ENCODE results near the gene NHSL1.

The NHSL1 gene

GRCh38 chr6:138503881-138504680 is 4.8 kb upstream of the NHSL1 start:
- ChIA-PET POLR2A (ENCODE audit: low non-redundant PET) (no interaction called here), CTCF (no interaction called here)
- TF ChIP-seq, protein P1, sequence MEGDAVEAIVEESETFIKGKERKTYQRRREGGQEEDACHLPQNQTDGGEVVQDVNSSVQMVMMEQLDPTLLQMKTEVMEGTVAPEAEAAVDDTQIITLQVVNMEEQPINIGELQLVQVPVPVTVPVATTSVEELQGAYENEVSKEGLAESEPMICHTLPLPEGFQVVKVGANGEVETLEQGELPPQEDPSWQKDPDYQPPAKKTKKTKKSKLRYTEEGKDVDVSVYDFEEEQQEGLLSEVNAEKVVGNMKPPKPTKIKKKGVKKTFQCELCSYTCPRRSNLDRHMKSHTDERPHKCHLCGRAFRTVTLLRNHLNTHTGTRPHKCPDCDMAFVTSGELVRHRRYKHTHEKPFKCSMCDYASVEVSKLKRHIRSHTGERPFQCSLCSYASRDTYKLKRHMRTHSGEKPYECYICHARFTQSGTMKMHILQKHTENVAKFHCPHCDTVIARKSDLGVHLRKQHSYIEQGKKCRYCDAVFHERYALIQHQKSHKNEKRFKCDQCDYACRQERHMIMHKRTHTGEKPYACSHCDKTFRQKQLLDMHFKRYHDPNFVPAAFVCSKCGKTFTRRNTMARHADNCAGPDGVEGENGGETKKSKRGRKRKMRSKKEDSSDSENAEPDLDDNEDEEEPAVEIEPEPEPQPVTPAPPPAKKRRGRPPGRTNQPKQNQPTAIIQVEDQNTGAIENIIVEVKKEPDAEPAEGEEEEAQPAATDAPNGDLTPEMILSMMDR (conservative IDR thresholded peaks at IDR 0.05; ENCODE audit: low read depth): no peak
- H3K27ac ChIP-seq: no peak overlapping the region
- DNase-seq (ENCODE audit: low spot score): no peak

DNA sequence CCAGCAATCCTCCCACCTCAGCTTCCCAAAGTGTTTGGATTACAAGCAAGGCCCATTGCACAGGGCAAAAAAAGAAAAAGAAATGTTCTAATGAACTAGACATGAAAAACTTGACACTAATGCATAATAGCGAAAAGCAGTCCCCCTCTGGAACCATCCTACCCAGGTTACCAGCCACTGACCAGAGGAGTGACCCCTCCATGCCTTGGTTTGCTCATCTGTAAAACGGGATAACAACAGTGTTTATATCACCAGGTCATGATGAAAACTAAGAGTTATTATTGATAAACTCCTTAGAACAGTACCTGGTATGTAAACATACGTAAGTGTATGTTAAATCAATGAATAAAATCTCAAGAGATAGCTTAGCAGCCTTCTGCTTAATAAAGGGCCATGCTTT is 3.3 kb upstream of the NHSL1 start:
- CTCF ChIA-PET: interaction anchor here (0.6 kb wide), 1 partner anchor 283 kb away, joined by 4 read pairs; no protein-coding TSS in a partner anchor
- POLR2A ChIA-PET (ENCODE audit: low non-redundant PET): no interaction called here
- TF ChIP-seq, protein P1 (conservative IDR thresholded peaks at IDR 0.05; ENCODE audit: low read depth): no peak
- DNase-seq (ENCODE audit: low spot score): no peak
- no peak overlapping the region for H3K27ac ChIP-seq

DNA sequence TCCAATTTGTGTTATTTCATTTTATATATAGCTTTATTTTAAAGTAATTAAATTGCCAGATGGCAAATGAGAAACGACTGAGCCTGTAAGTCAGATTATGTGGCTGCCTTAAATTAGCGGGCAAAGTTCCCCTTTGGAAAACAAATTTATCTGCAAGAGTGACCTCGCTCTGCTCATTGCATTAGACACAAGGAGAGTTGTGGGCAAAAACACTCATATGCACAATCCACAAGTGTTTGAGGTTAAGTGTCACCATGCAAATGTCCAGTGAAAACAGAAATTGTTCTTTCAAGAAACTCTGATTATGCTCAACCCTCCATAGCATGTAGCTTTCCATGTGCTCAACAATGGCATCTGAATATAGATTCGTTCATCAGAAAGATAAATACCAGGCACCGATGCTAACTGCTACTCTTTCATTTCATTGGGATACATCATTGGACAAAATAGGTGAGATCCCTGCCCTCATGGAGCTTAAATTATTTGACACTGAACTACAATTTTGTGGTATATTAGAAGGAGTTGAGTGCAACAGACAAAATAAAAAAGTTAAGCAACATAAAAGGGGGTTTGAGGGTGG is 1.7 kb upstream of the NHSL1 start:
- no peak overlapping the region for H3K27ac ChIP-seq
- POLR2A ChIA-PET (ENCODE audit: low non-redundant PET): no interaction called here
- CTCF ChIA-PET: interaction anchor here (0.7 kb wide), 1 partner anchor 9 kb away, joined by 5 read pairs; no protein-coding TSS in a partner anchor
- no peak for DNase-seq (ENCODE audit: low spot score)
- TF ChIP-seq, protein P1 (conservative IDR thresholded peaks at IDR 0.05; ENCODE audit: low read depth): no peak

DNA sequence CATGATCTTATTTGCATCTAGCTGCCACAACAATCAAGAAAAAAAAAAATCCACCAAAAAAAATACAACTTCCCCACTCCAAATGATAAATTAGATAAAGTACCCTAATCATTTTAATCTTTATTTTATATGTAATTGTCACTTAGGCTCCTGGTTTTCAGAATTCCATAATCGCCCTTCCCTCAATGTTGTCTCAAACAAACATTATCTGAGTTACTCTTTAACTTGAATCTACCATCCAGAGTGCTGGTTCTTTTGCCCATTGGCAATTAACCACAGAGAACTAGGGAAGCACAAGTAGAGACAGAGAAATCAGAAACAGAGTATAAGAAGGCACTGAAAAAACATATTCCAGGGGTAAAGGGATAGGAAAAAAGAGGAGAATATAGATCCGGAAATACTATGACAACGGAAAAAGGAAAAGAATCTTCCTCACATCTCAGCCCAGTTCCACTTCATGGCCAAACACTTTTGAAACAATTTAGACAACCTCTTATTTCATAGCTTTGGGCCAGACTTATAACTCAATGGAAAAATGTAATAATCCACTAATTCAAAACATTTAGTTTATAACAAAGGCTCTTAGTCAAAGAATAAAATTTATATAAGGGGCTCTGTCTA is 861 bp upstream of the NHSL1 start:
- POLR2A ChIA-PET (ENCODE audit: low non-redundant PET): no interaction called here
- DNase-seq (ENCODE audit: low spot score): no peak
- H3K27ac ChIP-seq: no peak overlapping the region
- CTCF ChIA-PET: no interaction called here
- TF ChIP-seq, protein P1 (conservative IDR thresholded peaks at IDR 0.05; ENCODE audit: low read depth): no peak

GRCh38 chr6:138498629-138499302 is 528 bp downstream of the NHSL1 start:
- CTCF ChIA-PET: no interaction called here
- POLR2A ChIA-PET (ENCODE audit: low non-redundant PET): no interaction called here
- DNase-seq (ENCODE audit: low spot score): no peak
- TF ChIP-seq, protein P1 (conservative IDR thresholded peaks at IDR 0.05; ENCODE audit: low read depth): no peak
- no peak overlapping the region for H3K27ac ChIP-seq

- ChIA-PET CTCF (no interaction called here), POLR2A (ENCODE audit: low non-redundant PET) (no interaction called here)
- TF ChIP-seq, protein P1 (conservative IDR thresholded peaks at IDR 0.05; ENCODE audit: low read depth): no peak
- no peak for DNase-seq (ENCODE audit: low spot score)
- no peak overlapping the region for H3K27ac ChIP-seq
Measured at GRCh38 chr6:138497286-138497685, 2.0 kb downstream of the NHSL1 start.

All from RWPE1 (cell line).